Astrocyte of the spinal cord (primary cell): ENCODE data around the gene SYCE1L.
"Not testable (repeated sequence)": the region's sequence is repeated elsewhere in the genome, so short reads cannot be mapped to it uniquely, and the experiment has no call there.

Experiments
- DNase-seq: peaks from one replicate; pipeline ENCODE4 v3.0.0; 2011; ENCODE audit warnings: low read depth, low spot score
- H3K4me3 ChIP-seq: 2 replicates; pipeline ENCODE4 v1.5.1; 2011; ENCODE audit warnings: low read depth, mild to moderate bottlenecking, low read length, moderate library complexity
- CTCF ChIP-seq: IDR thresholded peaks from 2 replicates; pipeline ENCODE4 v1.5.1; 2012; ENCODE audit warnings: low read depth, mild to moderate bottlenecking, low read length, inconsistent platforms
- in situ Hi-C: cut with HindIII; loops from 2 replicates; pipeline ENCODE4 v1.10.0; 2017; ENCODE audit warnings: low sequenced_read_pairs

Gene SYCE1L

DNA sequence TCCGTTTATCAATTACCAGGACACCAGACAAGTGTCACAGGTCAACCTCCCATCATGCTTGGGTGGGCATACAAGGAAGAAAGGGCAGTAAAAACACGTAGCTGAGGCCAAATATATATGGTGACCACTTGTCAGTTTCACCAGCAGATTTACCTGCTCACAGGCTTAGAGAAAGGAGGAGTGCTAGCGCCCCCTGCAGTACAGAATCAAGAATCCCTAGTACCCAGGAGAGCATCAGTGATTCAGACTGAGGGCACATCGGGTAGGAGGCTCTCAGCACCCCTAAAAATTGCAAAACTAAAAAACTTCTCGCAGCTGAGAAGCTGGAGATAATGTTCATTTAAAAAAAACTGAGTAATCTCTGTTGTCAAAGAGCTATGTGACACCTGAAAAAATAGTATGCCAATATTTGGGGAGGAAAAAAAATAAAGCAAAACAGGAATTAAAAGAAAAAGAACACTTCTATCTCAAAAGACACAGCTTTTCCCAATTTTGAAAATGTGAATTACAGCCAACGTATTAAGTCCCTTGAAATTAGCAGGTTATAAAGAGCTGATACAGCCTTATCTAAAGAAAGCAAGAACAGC, 29.5 kb upstream of the SYCE1L start:
- DNase-seq = peak; percentile 12
- H3K4me3 ChIP-seq = no peak overlapping the region

GRCh38 chr16:77170805-77171204, 28.4 kb upstream of the SYCE1L start:
- no peak overlapping the region for H3K4me3 ChIP-seq
- no peak for TF ChIP-seq CTCF
- in situ Hi-C loops = no loop called here
- DNase-seq = no peak

More for the DNA sequence above, 29.5 kb upstream of the SYCE1L start:
- in situ Hi-C loops = no loop called here
- peak; percentile 71 for TF ChIP-seq CTCF

DNA sequence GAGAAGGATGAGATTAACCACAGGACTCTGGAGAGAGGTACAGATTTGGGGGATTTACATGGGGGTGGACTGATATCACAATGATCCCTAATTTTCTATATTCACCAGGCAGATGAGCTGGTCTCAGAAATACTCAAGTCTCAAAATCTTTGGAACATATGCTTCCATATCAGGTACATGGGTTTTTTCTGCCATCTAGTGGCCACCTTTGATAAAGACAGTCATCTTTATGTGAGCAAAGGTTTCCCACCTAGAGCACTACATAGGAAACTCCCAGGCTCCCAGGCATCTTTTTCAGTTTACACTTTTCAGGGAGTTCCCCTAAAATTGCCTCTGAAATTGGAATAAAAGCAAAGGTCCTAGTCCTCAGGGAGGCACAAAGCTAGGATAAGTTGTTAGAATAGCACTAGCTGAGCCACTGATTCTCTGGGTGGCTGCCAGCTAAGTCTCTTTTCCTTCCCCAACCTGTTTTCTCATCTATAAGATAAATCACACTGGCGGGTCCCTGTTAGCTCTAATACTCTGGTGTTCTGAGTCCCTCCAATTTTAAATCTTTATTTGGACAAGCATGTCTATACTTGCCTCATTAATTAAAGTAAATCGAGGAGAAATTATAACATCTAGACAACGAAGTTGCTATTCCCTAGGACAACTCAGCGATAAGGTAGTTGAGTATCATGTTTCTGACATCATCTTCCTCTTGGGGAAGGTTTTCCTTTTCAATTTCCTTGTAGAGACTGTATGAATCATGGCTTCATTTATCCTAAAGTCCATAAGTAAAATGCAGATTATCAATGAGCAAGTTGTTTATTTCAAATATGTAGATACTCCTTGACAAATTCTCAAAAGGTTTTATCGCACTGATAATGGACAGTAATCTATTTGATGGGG, 27.2 kb upstream of the SYCE1L start:
- in situ Hi-C loops = no loop called here
- peak; percentile 65 for DNase-seq
- no peak overlapping the region for H3K4me3 ChIP-seq
- peak; percentile 64 for TF ChIP-seq CTCF

- no peak for DNase-seq
- in situ Hi-C loops = no loop called here
- H3K4me3 ChIP-seq = no peak overlapping the region
- no peak for TF ChIP-seq CTCF
Observed at GRCh38 chr16:77172951-77173350, 26.3 kb upstream of the SYCE1L start.

GRCh38 chr16:77183137-77183536, 16.1 kb upstream of the SYCE1L start:
- DNase-seq = no peak
- no peak overlapping the region for H3K4me3 ChIP-seq
- in situ Hi-C loops = no loop called here
- TF ChIP-seq CTCF = no peak

GRCh38 chr16:77186298-77186697, 12.9 kb upstream of the SYCE1L start:
- DNase-seq, in situ Hi-C loops, H3K4me3 ChIP-seq: not testable (repeated sequence)

GRCh38 chr16:77190190-77190477, 9.1 kb upstream of the SYCE1L start:
- H3K4me3 ChIP-seq = peak overlapping the region; percentile 95
- in situ Hi-C loops = no loop called here
- no peak for DNase-seq
- TF ChIP-seq CTCF = no peak
